ENCODE measurements around the gene ANKS1A. TPM values are rescaled to one million over a fixed set of nuclear protein-coding genes. Genes with fewer than 3 reads are reported as not detected.
A peak's percentile ranks its signal among the peaks of the same experiment; 100 is the strongest.

Gene ANKS1A
- total and polyA plus RNA-seq, 3 experiments from 2014 or later = 3.0 to 9.6 (median 8.7) TPM

GRCh38 chr6:34900321-34901031, 11.4 kb downstream of the ANKS1A start:
- no peaks in the 10 kb centered on the region for H3K9me3 Mint-ChIP-seq

GRCh38 chr6:34901930-34902329, 12.9 kb downstream of the ANKS1A start:
- no peaks in the 10 kb centered on the region for H3K27me3 Mint-ChIP-seq
- Histone ChIP-seq H3K9me3 (ENCODE audit: low read length) (no peaks in the 10 kb centered on the region), H3K4me1 (ENCODE audit: insufficient read depth, low read length) (no peaks in the 10 kb centered on the region), H3K27ac (ENCODE audit: low read depth, low read length) (no peak overlapping the region), H3K4me3 (ENCODE audit: low read length) (no peak overlapping the region), H3K36me3 (ENCODE audit: insufficient read depth, low read length) (no peaks in the 10 kb centered on the region), H3K27me3 (ENCODE audit: insufficient read depth, low read length, poor library complexity, severe bottlenecking) (no peaks in the 10 kb centered on the region)
- peaks cover 0 to 11% (median 4%) of the 10 kb centered on the region in 3 donors for H3K36me3 Mint-ChIP-seq
- no peak for DNase-seq
- H3K9me3 Mint-ChIP-seq = no peaks in the 10 kb centered on the region
- no peak overlapping the region for H3K27ac Mint-ChIP-seq
- CTCF ChIA-PET = no interaction called here
- POLR2A ChIA-PET = no interaction called here
- peaks cover 0 to 14% (median 6%) of the 10 kb centered on the region in 3 donors for H3K4me1 Mint-ChIP-seq
- no peak overlapping the region for H3K4me3 Mint-ChIP-seq

More at GRCh38 chr6:34900321-34901031, 11.4 kb downstream of the ANKS1A start:
- no peaks in the 10 kb centered on the region for H3K4me1 ChIP-seq (ENCODE audit: insufficient read depth, low read length)
- no peak overlapping the region for H3K4me3 ChIP-seq (ENCODE audit: low read length)
- Mint-ChIP-seq H3K27me3 (no peaks in the 10 kb centered on the region), H3K4me3 (no peak overlapping the region), H3K27ac (peak overlapping the region in 1 of 8 donors; percentile 3), H3K4me1 (peaks cover 0 to 10% (median 2%) of the 10 kb centered on the region in 3 donors), H3K36me3 (peaks cover 0 to 8% (median 4%) of the 10 kb centered on the region in 3 donors)
- DNase-seq = no peak
- no peaks in the 10 kb centered on the region for H3K9me3 ChIP-seq (ENCODE audit: low read length)
- ChIA-PET CTCF (no interaction called here), POLR2A (no interaction called here)
- H3K36me3 ChIP-seq (ENCODE audit: insufficient read depth, low read length) = no peaks in the 10 kb centered on the region
- no peaks in the 10 kb centered on the region for H3K27me3 ChIP-seq (ENCODE audit: insufficient read depth, low read length, poor library complexity, severe bottlenecking)
- H3K27ac ChIP-seq (ENCODE audit: low read depth, low read length) = no peak overlapping the region

DNA sequence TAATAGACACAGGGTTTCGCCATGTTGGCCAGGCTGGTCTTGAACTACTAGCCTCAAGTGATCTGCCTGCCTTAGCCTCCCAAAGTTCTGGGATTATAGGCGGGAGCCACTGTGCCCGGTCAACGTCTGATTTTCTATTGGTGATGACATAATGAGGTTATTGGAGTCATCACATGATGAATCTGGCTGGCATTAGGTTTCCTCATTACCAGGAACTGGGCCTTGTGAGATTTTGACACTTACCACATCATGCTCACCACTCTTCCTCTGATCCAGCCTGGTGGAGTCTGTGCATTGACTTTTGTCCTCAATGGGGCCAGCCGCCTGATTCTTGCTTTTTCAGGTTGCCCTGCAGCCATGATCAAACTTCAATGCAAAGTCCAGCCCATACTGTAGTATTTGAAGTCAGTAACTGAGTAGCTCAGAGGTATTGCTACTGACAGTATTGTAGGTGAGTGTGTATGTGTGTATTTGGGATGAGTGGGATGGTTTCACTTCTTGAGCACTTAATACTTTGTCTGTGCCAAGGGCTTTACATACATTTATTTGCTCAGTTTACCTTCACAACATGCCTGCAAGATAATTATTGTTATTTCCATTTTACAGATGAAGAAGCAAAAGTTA, 16.0 kb downstream of the ANKS1A start:
- ChIA-PET CTCF (no interaction called here), POLR2A (no interaction called here)
- no peaks in the 10 kb centered on the region for H3K36me3 ChIP-seq (ENCODE audit: insufficient read depth, low read length)
- no peak overlapping the region for H3K4me3 ChIP-seq (ENCODE audit: low read length)
- H3K4me1 ChIP-seq (ENCODE audit: insufficient read depth, low read length) = no peaks in the 10 kb centered on the region
- no peaks in the 10 kb centered on the region for H3K9me3 Mint-ChIP-seq
- no peak overlapping the region for H3K4me3 Mint-ChIP-seq
- H3K27me3 Mint-ChIP-seq = peaks cover 0 to 3% of the 10 kb centered on the region in 2 donors
- peaks cover 8 to 11% (median 8%) of the 10 kb centered on the region in 3 donors for H3K4me1 Mint-ChIP-seq
- no peaks in the 10 kb centered on the region for H3K9me3 ChIP-seq (ENCODE audit: low read length)
- no peak for DNase-seq
- H3K27ac ChIP-seq (ENCODE audit: low read depth, low read length) = no peak overlapping the region
- H3K36me3 Mint-ChIP-seq = peaks cover 0 to 10% (median 0%) of the 10 kb centered on the region in 3 donors
- no peak overlapping the region for H3K27ac Mint-ChIP-seq
- no peaks in the 10 kb centered on the region for H3K27me3 ChIP-seq (ENCODE audit: insufficient read depth, low read length, poor library complexity, severe bottlenecking)

DNA sequence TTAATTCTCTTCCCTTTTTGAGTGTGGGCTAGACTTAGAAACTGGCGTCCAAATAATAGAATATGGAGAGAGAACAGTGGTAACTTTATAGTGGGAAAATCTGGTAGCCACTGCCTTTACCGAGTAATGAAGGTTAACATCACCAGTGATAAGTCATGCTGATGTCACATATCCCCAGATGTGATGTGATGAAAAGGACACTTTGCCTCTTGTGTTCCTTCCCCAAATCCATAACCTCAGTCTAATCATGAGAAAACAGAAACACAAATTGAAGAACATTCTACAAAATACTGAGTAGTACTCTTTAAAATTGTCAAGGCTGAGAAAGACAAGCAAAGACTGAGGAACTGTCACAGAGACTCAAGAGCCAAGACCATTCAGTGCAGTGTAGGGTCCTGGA, 17.8 kb downstream of the ANKS1A start:
- Histone ChIP-seq H3K27me3 (ENCODE audit: insufficient read depth, low read length, poor library complexity, severe bottlenecking) (no peaks in the 10 kb centered on the region), H3K9me3 (ENCODE audit: low read length) (no peaks in the 10 kb centered on the region), H3K4me1 (ENCODE audit: insufficient read depth, low read length) (peaks cover under 1% of the 10 kb centered on the region), H3K36me3 (ENCODE audit: insufficient read depth, low read length) (no peaks in the 10 kb centered on the region), H3K27ac (ENCODE audit: low read depth, low read length) (no peak overlapping the region), H3K4me3 (ENCODE audit: low read length) (no peak overlapping the region)
- Mint-ChIP-seq H3K27ac (no peak overlapping the region), H3K4me1 (peaks cover 18 to 22% (median 20%) of the 10 kb centered on the region in 3 donors), H3K27me3 (peaks cover 0 to 3% of the 10 kb centered on the region in 2 donors), H3K9me3 (no peaks in the 10 kb centered on the region), H3K36me3 (peaks cover 0 to 10% (median 0%) of the 10 kb centered on the region in 3 donors), H3K4me3 (no peak overlapping the region)
- CTCF ChIA-PET = no interaction called here
- no peak for DNase-seq
- POLR2A ChIA-PET = no interaction called here

DNA sequence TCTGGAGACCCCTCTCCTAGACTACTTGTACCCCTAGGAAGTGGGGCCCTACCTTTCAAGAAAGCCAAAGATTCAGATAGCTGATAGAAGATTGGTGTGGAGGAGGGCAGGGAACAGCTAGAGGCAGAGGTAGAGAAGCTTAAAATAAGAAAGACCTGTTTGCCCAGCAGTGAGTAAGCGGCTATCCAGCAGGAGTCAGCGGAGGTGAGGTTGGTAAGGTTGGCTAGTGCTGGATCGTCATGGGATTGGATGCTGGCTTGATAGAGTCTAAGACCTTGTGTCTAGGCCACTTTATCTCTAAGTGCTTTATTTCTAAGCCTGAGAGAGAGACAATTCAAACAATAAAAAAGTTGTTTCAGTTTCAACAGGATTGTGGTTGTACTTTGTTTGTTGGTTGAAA, 19.1 kb downstream of the ANKS1A start:
- Mint-ChIP-seq H3K4me1 (peaks cover 31 to 34% (median 33%) of the 10 kb centered on the region in 3 donors), H3K27me3 (peaks cover 0 to 3% of the 10 kb centered on the region in 2 donors), H3K9me3 (no peaks in the 10 kb centered on the region), H3K27ac (no peak overlapping the region), H3K4me3 (no peak overlapping the region), H3K36me3 (peaks cover 0 to 8% (median 0%) of the 10 kb centered on the region in 3 donors)
- no peaks in the 10 kb centered on the region for H3K9me3 ChIP-seq (ENCODE audit: low read length)
- ChIA-PET CTCF (no interaction called here), POLR2A (interaction anchor here (0.6 kb wide), 1 partner anchor 340 kb away, joined by 5 read pairs; no protein-coding TSS in a partner anchor)
- H3K36me3 ChIP-seq (ENCODE audit: insufficient read depth, low read length) = no peaks in the 10 kb centered on the region
- DNase-seq = no peak
- peaks cover 14% of the 10 kb centered on the region for H3K4me1 ChIP-seq (ENCODE audit: insufficient read depth, low read length)
- H3K27me3 ChIP-seq (ENCODE audit: insufficient read depth, low read length, poor library complexity, severe bottlenecking) = no peaks in the 10 kb centered on the region
- no peak overlapping the region for H3K4me3 ChIP-seq (ENCODE audit: low read length)
- H3K27ac ChIP-seq (ENCODE audit: low read depth, low read length) = no peak overlapping the region

GRCh38 chr6:34909320-34909883, 20.3 kb downstream of the ANKS1A start:
- H3K4me1 Mint-ChIP-seq = peaks cover 35 to 39% (median 37%) of the 10 kb centered on the region in 3 donors
- ChIA-PET CTCF (interaction anchor here (0.9 to 1.4 kb wide), 2 partner anchors 9 to 22 kb away, joined by 3 read pairs; partner anchors contain the start of gene TAF11), POLR2A (no interaction called here)
- H3K36me3 Mint-ChIP-seq = peaks cover 0 to 8% (median 0%) of the 10 kb centered on the region in 3 donors
- no peaks in the 10 kb centered on the region for H3K9me3 Mint-ChIP-seq
- no peaks in the 10 kb centered on the region for H3K9me3 ChIP-seq (ENCODE audit: low read length)
- peak overlapping the region in 1 of 8 donors; percentile 24 for H3K27ac Mint-ChIP-seq
- H3K27ac ChIP-seq (ENCODE audit: low read depth, low read length) = no peak overlapping the region
- H3K4me3 ChIP-seq (ENCODE audit: low read length) = no peak overlapping the region
- H3K4me1 ChIP-seq (ENCODE audit: insufficient read depth, low read length) = peaks cover 17% of the 10 kb centered on the region
- H3K4me3 Mint-ChIP-seq = no peak overlapping the region
- no peaks in the 10 kb centered on the region for H3K36me3 ChIP-seq (ENCODE audit: insufficient read depth, low read length)
- DNase-seq = no peak
- peaks cover 0 to 3% of the 10 kb centered on the region in 2 donors for H3K27me3 Mint-ChIP-seq
- H3K27me3 ChIP-seq (ENCODE audit: insufficient read depth, low read length, poor library complexity, severe bottlenecking) = no peaks in the 10 kb centered on the region

GRCh38 chr6:34911822-34912221, 22.8 kb downstream of the ANKS1A start:
- CTCF ChIA-PET = no interaction called here

More at GRCh38 chr6:34911822-34912221, 22.8 kb downstream of the ANKS1A start:
- no peak for DNase-seq
- H3K4me3 ChIP-seq (ENCODE audit: low read length) = no peak overlapping the region
- no peaks in the 10 kb centered on the region for H3K9me3 ChIP-seq (ENCODE audit: low read length)
- H3K36me3 ChIP-seq (ENCODE audit: insufficient read depth, low read length) = no peaks in the 10 kb centered on the region
- Mint-ChIP-seq H3K27me3 (peaks cover 0 to 3% of the 10 kb centered on the region in 2 donors), H3K4me3 (no peak overlapping the region), H3K36me3 (no peaks in the 10 kb centered on the region), H3K4me1 (peaks cover 29 to 35% (median 34%) of the 10 kb centered on the region in 3 donors), H3K9me3 (no peaks in the 10 kb centered on the region), H3K27ac (no peak overlapping the region)
- H3K27ac ChIP-seq (ENCODE audit: low read depth, low read length) = no peak overlapping the region
- POLR2A ChIA-PET = interaction anchor here (3.2 kb wide), 1 partner anchor 24 kb away, joined by 13 read pairs; the partner anchor contains the start of genes ANKS1A and TAF11
- H3K4me1 ChIP-seq (ENCODE audit: insufficient read depth, low read length) = peaks cover 17% of the 10 kb centered on the region
- no peaks in the 10 kb centered on the region for H3K27me3 ChIP-seq (ENCODE audit: insufficient read depth, low read length, poor library complexity, severe bottlenecking)

Data from CD8-positive, alpha-beta memory T cell (primary cell).